A549 (cell line): Measurements from ENCODE around the gene CIPC. TPM values are rescaled to one million over a fixed set of nuclear protein-coding genes. Genes with fewer than 3 reads are reported as not detected.

ENCODE experiments used
- ATAC-seq, 2 experiments: fragments of 200-7000 bp in 1 of 2; fragments of >200 bp in 1 of 2; cut with Nextera tagmentation in 1 of 2; cut with Tn5 transposase in 1 of 2; 3 replicates each; pipeline versions ENCODE4 v1.8.0 to v1.9.1; 2018 to 2020; ENCODE audit warnings: mild to moderate bottlenecking in 1 of 2, moderate library complexity in 1 of 2
- CTCF ChIA-PET: fragments of 300-600 bp; sonication (Branson Sonifier 250); formaldehyde crosslinking; extraction: SDS; loops from one replicate; lab custom pipeline; 2021; ENCODE audit warnings: antibody characterized with exemption, inconsistent platforms; lab: Yijun Ruan, JAX
- POLR2A ChIA-PET: fragments of 350-600 bp; formaldehyde crosslinking; extraction: SDS; loops from one replicate; lab custom pipeline; 2021; ENCODE audit warnings: antibody characterized with exemption, inconsistent platforms; lab: Yijun Ruan, JAX
- DNase-seq, 2 experiments: peaks; one replicate each; pipeline versions ENCODE4 v3.0.0 to v3.0.0-alpha.2; 2011 to 2016; ENCODE audit warnings: low read depth in 1 of 2, low spot score in 1 of 2
- FAIRE-seq: peaks from 2 replicates; lab custom pipeline; 2011; peaks lifted over from hg19 to GRCh38; lab: Jason Lieb, UNC
- H3K27ac ChIP-seq, 2 experiments: fragments of >200 bp; sonication (Bioruptor Twin); formaldehyde crosslinking; 3 replicates each; pipeline ENCODE4 v1.5.1; 2016 to 2017
- H3K4me1 ChIP-seq: fragments of >200 bp; sonication (Bioruptor Twin); formaldehyde crosslinking; 3 replicates; pipeline ENCODE4 v1.6.1; 2016
- H3K4me2 ChIP-seq: fragments of >200 bp; sonication (Bioruptor Twin); formaldehyde crosslinking; 3 replicates; pipeline ENCODE4 v1.6.1; 2016
- H3K4me3 ChIP-seq: fragments of >200 bp; sonication (Bioruptor Twin); formaldehyde crosslinking; 3 replicates; pipeline ENCODE4 v1.5.1; 2016
- H3K9me3 ChIP-seq: fragments of >200 bp; sonication (Bioruptor Twin); formaldehyde crosslinking; 3 replicates; pipeline ENCODE4 v1.6.1; 2016
- ATOH8 ChIP-seq: fragments of 250-450 bp; sonication (Bioruptor Pico); IDR thresholded peaks from 2 replicates; pipeline ENCODE4 v1.5.0; 2020; ENCODE audit warnings: low read depth, mild to moderate bottlenecking, moderate library complexity
- BCL3 ChIP-seq: fragments of >200 bp; sonication (Bioruptor Twin); formaldehyde crosslinking; IDR thresholded peaks from 3 replicates; pipeline ENCODE4 v1.6.1; 2016
- CBX2 ChIP-seq: fragments of 200-600 bp; sonication (generic); IDR thresholded peaks from 2 replicates; pipeline ENCODE4 v1.6.1; 2016; ENCODE audit warnings: low read depth, mild to moderate bottlenecking, borderline replicate concordance
- EHF ChIP-seq: fragments of 250-450 bp; sonication (Bioruptor Pico); IDR thresholded peaks from 2 replicates; pipeline ENCODE4 v1.5.0; 2020; ENCODE audit warnings: mild to moderate bottlenecking
- ELK1 ChIP-seq: fragments of 150-350 bp; IDR thresholded peaks from 2 replicates; pipeline ENCODE4 v1.6.1; 2014; ENCODE audit warnings: low read depth, mild to moderate bottlenecking, low read length
- EP300 ChIP-seq, 2 experiments: fragments of >200 bp; sonication (Bioruptor Twin); formaldehyde crosslinking; IDR thresholded peaks; 2 replicates in 1 of 2; 3 replicates in 1 of 2; pipeline ENCODE4 v1.6.1; 2016 to 2017
- HMGXB4 ChIP-seq: fragments of 250-450 bp; sonication (Bioruptor Pico); IDR thresholded peaks from 2 replicates; pipeline ENCODE4 v1.5.0; 2021; ENCODE audit warnings: mild to moderate bottlenecking, moderate library complexity, borderline replicate concordance
- HOXB13 ChIP-seq: fragments of 250-450 bp; sonication (Bioruptor Pico); IDR thresholded peaks from 2 replicates; pipeline ENCODE4 v1.5.0; 2020; ENCODE audit warnings: low read depth, mild to moderate bottlenecking, moderate library complexity
- KDM5A ChIP-seq: fragments of 200-600 bp; sonication (generic); IDR thresholded peaks from 2 replicates; pipeline ENCODE4 v1.6.1; 2016; ENCODE audit warnings: antibody characterized with exemption, mild to moderate bottlenecking
- POLR2A ChIP-seq: IDR thresholded peaks from 2 replicates; pipeline ENCODE4 v1.6.1; 2012; ENCODE audit warnings: mild to moderate bottlenecking, low read length
- POLR2AphosphoS2 ChIP-seq: conservative IDR thresholded peaks from 2 replicates; pipeline ENCODE4 v1.6.1; 2012; ENCODE audit warnings: low read length, improper control_type of control experiment, inconsistent platforms
- RAD21 ChIP-seq, 2 experiments: fragments of >200 bp in 1 of 2; sonication (Bioruptor Twin) in 1 of 2; formaldehyde crosslinking in 1 of 2; IDR thresholded peaks in 1 of 2; conservative IDR thresholded peaks in 1 of 2; 2 replicates in 1 of 2; 3 replicates in 1 of 2; pipeline ENCODE4 v1.6.1; 2012 to 2018; ENCODE audit warnings: inconsistent platforms in 1 of 2
- SREBF2 ChIP-seq: fragments of 450-650 bp; IDR thresholded peaks from 2 replicates; pipeline ENCODE4 v1.6.1; 2014; ENCODE audit warnings: mild to moderate bottlenecking, moderate library complexity
- USF2 ChIP-seq: fragments of 450-650 bp; IDR thresholded peaks from 2 replicates; pipeline ENCODE4 v1.6.1; 2014; ENCODE audit warnings: antibody characterized with exemption
- WGBS: methylation state at CpG from one replicate; pipeline ENCODE4 v1.1.6; 2017; ENCODE audit errors: missing lambda C conversion rate; 5-methylcytosine and 5-hydroxymethylcytosine counted together
- polyA plus RNA-seq, 4 experiments: library from polyadenylated mRNA; depleted of rRNA in 3 of 4; stranded (reverse); fragments of >200 nt; fragmentation: RNase III in 1 of 4; extraction: RNeasy Plus Mini Kit Qiagen cat#74134 plus additional on column Dnase treatment in 1 of 4; gene quantifications; 2 replicates in 3 of 4; 3 replicates in 1 of 4; pipeline ENCODE4 v1.2.3, GENCODE V29; 2011 to 2017

CIPC gene
- polyA plus RNA-seq, 2 of the 4 experiments (the other 2 are of a cell fraction): 8.9 to 13.9 TPM

- TF ChIP-seq ELK1: no peak
- no peak for TF ChIP-seq SREBF2
- TF ChIP-seq HMGXB4 (CRISPR knock-in tag): no peak
- TF ChIP-seq RAD21 (conservative IDR thresholded peaks at IDR 0.05 in 1 of 2, IDR thresholded peaks at IDR 0.05 in 1 of 2): no peak
- TF ChIP-seq HOXB13 (CRISPR knock-in tag): no peak
- TF ChIP-seq ATOH8 (CRISPR knock-in tag): no peak
- no peak for TF ChIP-seq CBX2
- no peak for TF ChIP-seq POLR2AphosphoS2
- TF ChIP-seq, all 56 proteins: peak for 0
Observed at GRCh38 chr14:77144412-77145115, 46.5 kb downstream of the CIPC start (continued).

- WGBS: 5% methylated on average over 10 of the region's 10 CpGs
- Histone ChIP-seq H3K9me3 (no peaks in the 10 kb centered on the region), H3K4me2 (no peak overlapping the region), H3K4me1 (no peaks in the 10 kb centered on the region), H3K4me3 (no peak overlapping the region), H3K27ac (no peak overlapping the region)
- TF ChIP-seq EP300 (IDR thresholded peaks at IDR 0.05) (no peak), BCL3 (no peak)
- no peak for ATAC-seq
- ChIA-PET POLR2A (no interaction called here), CTCF (interaction anchor here (0.8 to 1.9 kb wide), 7 partner anchors 9 to 300 kb away, joined by 3 to 7 read pairs (median 3); no protein-coding TSS in a partner anchor)
- no peak for DNase-seq
- FAIRE-seq: no peak
Observed at GRCh38 chr14:77145975-77146740, 48.1 kb downstream of the CIPC start.

GRCh38 chr14:77148510-77149231 is 50.6 kb downstream of the CIPC start:
- 55% methylated on average over 8 of the region's 8 CpGs for WGBS
- ChIA-PET POLR2A (interaction anchor here (1.2 kb wide), 1 partner anchor 172 kb away, joined by 5 read pairs; the partner anchor contains the start of genes GSTZ1 and POMT2), CTCF (interaction anchor here (0.6 to 7.3 kb wide), 13 partner anchors 8 to 280 kb away, joined by 3 to 89 read pairs (median 5); partner anchors contain the start of gene ZDHHC22)
- Histone ChIP-seq H3K4me3 (no peak overlapping the region), H3K4me2 (no peak overlapping the region), H3K27ac (no peak overlapping the region), H3K9me3 (no peaks in the 10 kb centered on the region), H3K4me1 (no peaks in the 10 kb centered on the region)
- no peak for TF ChIP-seq KDM5A
- peak; percentile 52 for TF ChIP-seq USF2
- TF ChIP-seq POLR2A: no peak
- no peak for TF ChIP-seq EHF
- DNase-seq (peak in 1 of 2 experiments; percentile 37), ATAC-seq (peak in 1 of 2 experiments; percentile 32; a peak in 2 of 6 replicates), FAIRE-seq (no peak)
